Measurements from ENCODE around the gene FAM117B. TPM values are rescaled to one million over a fixed set of nuclear protein-coding genes. Genes with fewer than 3 reads are reported as not detected.

FAM117B gene
- total RNA-seq, 1 donor from 2014 or later = 13.1 TPM

DNA sequence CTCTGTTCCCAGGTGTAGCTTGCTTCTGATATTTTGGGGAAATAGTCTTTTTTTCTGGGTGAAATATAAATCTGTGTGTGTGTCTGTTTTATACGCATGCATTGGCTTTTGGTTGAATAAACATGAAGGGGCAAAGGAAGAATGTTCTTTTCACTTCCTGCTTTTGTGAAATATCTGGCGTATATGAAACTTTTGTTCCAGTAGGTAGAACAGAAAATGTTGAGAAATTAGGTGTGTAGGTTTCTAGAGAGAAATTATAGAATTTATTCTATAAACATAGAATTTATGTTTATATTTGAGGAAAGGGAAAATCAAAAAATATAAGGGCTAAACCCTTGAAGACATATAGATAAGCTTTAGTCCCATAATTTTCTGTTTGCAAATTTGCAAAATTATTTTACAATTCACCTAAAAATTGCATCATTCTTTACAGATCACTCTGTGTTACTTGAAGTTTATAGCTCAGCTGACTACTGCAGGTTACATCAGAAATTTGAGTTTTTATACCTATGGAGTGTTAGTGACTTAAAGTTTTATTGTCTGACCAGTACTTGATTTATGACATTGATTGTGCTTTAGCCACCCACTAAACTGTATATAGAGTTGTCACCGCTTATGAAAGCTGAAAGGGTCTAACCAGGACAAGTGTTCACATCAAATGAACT lies 116.1 kb downstream of the FAM117B start:
- Histone ChIP-seq H3K9me3 (no peaks in the 10 kb centered on the region), H3K4me3 (no peak overlapping the region), H3K36me3 (no peaks in the 10 kb centered on the region), H3K4me1 (no peaks in the 10 kb centered on the region), H3K27me3 (ENCODE audit: low read depth) (no peaks in the 10 kb centered on the region), H3K27ac (no peak overlapping the region)
- DNase-seq (no peak), ATAC-seq (no peak)
- TF ChIP-seq, protein P1, sequence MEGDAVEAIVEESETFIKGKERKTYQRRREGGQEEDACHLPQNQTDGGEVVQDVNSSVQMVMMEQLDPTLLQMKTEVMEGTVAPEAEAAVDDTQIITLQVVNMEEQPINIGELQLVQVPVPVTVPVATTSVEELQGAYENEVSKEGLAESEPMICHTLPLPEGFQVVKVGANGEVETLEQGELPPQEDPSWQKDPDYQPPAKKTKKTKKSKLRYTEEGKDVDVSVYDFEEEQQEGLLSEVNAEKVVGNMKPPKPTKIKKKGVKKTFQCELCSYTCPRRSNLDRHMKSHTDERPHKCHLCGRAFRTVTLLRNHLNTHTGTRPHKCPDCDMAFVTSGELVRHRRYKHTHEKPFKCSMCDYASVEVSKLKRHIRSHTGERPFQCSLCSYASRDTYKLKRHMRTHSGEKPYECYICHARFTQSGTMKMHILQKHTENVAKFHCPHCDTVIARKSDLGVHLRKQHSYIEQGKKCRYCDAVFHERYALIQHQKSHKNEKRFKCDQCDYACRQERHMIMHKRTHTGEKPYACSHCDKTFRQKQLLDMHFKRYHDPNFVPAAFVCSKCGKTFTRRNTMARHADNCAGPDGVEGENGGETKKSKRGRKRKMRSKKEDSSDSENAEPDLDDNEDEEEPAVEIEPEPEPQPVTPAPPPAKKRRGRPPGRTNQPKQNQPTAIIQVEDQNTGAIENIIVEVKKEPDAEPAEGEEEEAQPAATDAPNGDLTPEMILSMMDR (IDR thresholded peaks at IDR 0.05) = no peak
- intact Hi-C loops (cut with DNase I) = no loop called here

DNA sequence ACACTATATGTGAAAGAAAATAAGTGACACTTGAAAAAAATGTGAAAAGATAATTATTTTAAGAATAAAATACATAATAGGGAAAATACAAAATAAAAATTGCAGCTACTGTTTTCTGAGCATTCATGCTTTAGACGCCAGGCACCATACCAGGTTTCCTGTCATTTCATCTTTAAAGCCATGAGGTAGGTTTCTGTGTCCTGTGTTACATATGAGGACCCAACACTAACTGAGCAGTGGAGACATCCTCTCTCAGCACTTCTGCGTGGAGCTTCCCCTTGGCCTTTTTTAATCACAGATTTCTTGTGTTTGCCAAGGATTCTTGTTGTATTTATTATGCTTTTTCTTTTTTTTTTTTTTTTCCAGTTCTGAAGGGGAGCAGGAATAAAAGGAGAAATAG lies 117.3 kb downstream of the FAM117B start:
- Histone ChIP-seq H3K4me3 (no peak overlapping the region), H3K4me1 (no peaks in the 10 kb centered on the region), H3K27ac (no peak overlapping the region), H3K36me3 (peaks cover 2% of the 10 kb centered on the region), H3K27me3 (ENCODE audit: low read depth) (no peaks in the 10 kb centered on the region), H3K9me3 (no peaks in the 10 kb centered on the region)
- no peak for DNase-seq
- TF ChIP-seq, protein P1 (IDR thresholded peaks at IDR 0.05) = no peak
- no peak for ATAC-seq
- intact Hi-C loops (cut with DNase I) = no loop called here

DNA sequence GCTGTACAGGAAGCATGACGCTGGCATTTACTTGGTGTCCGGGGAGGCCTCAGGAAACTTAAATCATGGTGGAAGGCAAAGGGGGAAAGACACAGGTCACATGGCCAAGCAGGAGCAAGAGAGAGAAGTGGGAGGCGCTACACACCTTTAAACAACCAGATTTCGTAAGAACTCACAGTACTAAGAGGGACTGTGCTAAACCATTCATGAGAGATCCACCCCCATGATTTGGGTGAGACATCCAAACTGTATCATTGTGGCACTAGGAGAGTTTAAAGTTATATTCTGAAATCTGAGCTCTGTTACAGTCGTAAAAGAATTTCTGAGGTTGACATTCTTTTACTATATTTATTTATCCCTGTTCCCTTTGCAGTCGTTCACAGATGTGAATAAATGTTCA lies 120.2 kb downstream of the FAM117B start:
- intact Hi-C loops (cut with DNase I) = no loop called here
- Histone ChIP-seq H3K4me1 (peaks cover 10% of the 10 kb centered on the region), H3K27me3 (ENCODE audit: low read depth) (no peaks in the 10 kb centered on the region), H3K4me3 (no peak overlapping the region), H3K36me3 (peaks cover 29% of the 10 kb centered on the region), H3K9me3 (no peaks in the 10 kb centered on the region), H3K27ac (no peak overlapping the region)
- TF ChIP-seq, protein P1 (IDR thresholded peaks at IDR 0.05) = no peak
- DNase-seq (no peak), ATAC-seq (no peak)

DNA sequence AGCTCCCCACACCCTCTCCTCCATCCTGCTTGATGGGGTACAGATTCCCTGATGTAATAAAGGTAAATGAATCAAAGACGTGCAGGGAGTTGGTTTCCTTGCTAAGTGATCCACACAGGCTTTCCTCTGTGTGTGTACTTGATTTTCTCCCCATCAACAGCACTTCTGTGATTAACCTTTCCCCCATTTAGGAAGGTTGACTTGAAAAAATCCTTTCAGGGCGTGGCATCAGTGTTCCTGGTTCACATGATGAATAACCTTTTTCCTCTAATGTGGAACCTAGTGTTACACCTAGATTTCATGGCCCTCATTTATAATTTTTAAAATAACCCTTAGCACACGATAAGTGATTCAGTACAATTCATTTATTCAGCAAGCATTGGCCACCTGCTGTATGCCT lies 121.8 kb downstream of the FAM117B start:
- H3K36me3 ChIP-seq = peaks cover 29% of the 10 kb centered on the region
- intact Hi-C loops (cut with DNase I) = no loop called here
- TF ChIP-seq, protein P1 (IDR thresholded peaks at IDR 0.05) = no peak
- H3K27me3 ChIP-seq (ENCODE audit: low read depth) = no peaks in the 10 kb centered on the region
- no peaks in the 10 kb centered on the region for H3K9me3 ChIP-seq
- no peak overlapping the region for H3K27ac ChIP-seq
- DNase-seq (no peak), ATAC-seq (no peak)
- H3K4me1 ChIP-seq = peaks cover 10% of the 10 kb centered on the region
- H3K4me3 ChIP-seq = no peak overlapping the region

DNA sequence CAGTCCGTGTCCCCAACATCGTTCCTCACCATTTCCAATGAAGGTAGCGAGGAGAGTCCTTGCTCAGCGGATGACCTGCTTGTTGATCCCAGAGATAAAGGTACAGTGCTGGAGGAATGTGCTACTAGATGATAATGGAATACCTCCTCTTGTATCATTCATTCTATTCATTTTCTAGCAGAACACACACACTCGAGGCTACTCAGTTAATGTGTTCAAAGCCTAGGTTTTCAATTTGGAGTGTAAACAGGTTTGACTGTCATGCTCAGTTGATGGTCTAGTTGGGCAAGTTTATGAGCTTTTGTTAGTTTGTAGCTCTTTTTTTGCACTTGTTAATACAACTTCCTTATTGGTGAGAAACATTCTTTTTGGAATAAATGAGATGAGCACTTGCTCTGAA lies 122.6 kb downstream of the FAM117B start:
- Histone ChIP-seq H3K27me3 (ENCODE audit: low read depth) (no peaks in the 10 kb centered on the region), H3K4me1 (peaks cover 10% of the 10 kb centered on the region), H3K27ac (no peak overlapping the region), H3K4me3 (no peak overlapping the region), H3K36me3 (peaks cover 29% of the 10 kb centered on the region), H3K9me3 (no peaks in the 10 kb centered on the region)
- ATAC-seq = no peak
- intact Hi-C loops (cut with DNase I) = no loop called here
- no peak for DNase-seq
- TF ChIP-seq, protein P1 (IDR thresholded peaks at IDR 0.05) = no peak

Data from lower lobe of right lung (tissue), 2 donors.